Urinary bladder (tissue), 4 donors: Measurements from ENCODE around the gene TMEM186. TPM values are rescaled to one million over a fixed set of nuclear protein-coding genes. Genes with fewer than 3 reads are reported as not detected.
"Not testable (repeated sequence)": the region's sequence is repeated elsewhere in the genome, so short reads cannot be mapped to it uniquely, and the experiment has no call there.

Experiments used
- DNase-seq: peaks from one replicate; pipeline ENCODE4 v3.0.0-alpha.2; 2015; ENCODE audit errors: extremely low spot score
- H3K27ac ChIP-seq: one replicate; pipeline ENCODE4 v1.5.1; 2013; ENCODE audit warnings: low read depth, mild to moderate bottlenecking, moderate library complexity
- H3K36me3 ChIP-seq: one replicate; pipeline ENCODE4 v1.6.1; 2013; ENCODE audit warnings: mild to moderate bottlenecking, moderate library complexity; ENCODE audit not compliant: insufficient read depth
- H3K4me1 ChIP-seq: one replicate; pipeline ENCODE4 v1.6.1; 2013; ENCODE audit warnings: mild to moderate bottlenecking, moderate library complexity; ENCODE audit not compliant: insufficient read depth
- H3K4me3 ChIP-seq: one replicate; pipeline ENCODE4 v1.5.1; 2013; ENCODE audit warnings: low read depth, low read length
- WGBS: extraction: QIAGEN DNeasy Blood & Tissue Kit; methylation state at CpG from one replicate; pipeline ENCODE4 v1.1.7; 2013; 5-methylcytosine and 5-hydroxymethylcytosine counted together
- polyA plus RNA-seq: library from polyadenylated mRNA; stranded (reverse); fragments of 200-250 nt; gene quantifications from one replicate; pipeline ENCODE4 v1.2.3, GENCODE V29; 2013
- total RNA-seq: library from RNA; depleted of rRNA; stranded (reverse); fragments of >200 nt; gene quantifications from one replicate; pipeline ENCODE4 v1.2.3, GENCODE V29; 2014
- donor health status: healthy with polysubstance abuse.
- donor health status: healthy.

TMEM186 gene
- total and polyA plus RNA-seq, 2 donors, result 4.7 to 10.6 TPM

DNA sequence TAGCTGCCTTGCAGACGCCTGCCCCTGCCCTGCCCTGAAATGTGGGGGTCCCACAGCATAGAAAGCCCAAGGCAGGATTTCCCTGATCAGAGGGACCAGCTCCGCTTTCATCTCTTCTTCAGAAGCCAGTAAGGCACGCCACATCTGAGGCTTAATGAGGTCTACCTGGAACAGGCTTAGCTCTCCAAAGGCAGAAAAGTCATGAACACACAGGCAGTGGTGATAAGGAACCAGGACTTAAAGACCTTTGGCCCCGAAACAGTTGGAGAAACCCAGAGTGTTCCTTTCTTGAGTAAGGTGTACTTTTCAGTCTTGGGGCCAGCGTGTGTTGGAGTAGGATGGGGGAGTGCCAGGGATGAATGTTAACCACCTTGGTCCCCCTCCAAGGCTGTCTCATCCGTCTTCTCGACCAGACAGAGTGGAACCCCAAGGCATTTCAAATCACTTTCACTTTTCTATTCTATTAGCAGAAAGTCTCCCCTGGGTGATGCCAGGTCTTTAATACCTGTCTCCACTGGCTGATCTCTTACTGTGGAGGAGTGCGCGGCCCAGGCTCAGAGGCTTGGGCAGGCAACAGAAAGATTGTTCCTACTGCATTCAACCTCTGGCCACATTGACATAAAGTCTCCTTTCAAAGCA is 43.9 kb downstream of the TMEM186 start:
- H3K27ac ChIP-seq, result no peak overlapping the region

DNA sequence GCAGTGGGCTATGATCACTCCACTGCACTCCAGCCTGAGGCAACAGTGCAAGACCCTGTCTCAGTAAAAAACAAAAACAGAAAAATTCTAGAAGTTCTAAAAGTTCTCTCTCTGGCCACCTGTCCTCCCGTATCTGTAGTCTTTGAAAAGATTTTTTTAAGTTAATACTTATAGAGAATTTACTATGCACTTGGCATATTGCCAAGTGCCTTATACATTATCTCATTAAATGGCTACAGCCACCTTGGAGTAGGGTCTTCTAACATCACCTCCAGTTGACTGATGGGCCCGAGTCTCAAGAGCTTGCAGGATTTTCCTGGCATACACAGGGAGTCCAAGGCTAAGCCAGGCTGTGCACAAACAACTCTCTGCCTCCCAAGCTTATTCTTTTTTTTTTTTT is 44.7 kb downstream of the TMEM186 start:
- 35% methylated on average over 2 of the region's 2 CpGs for WGBS
- DNase-seq, result no peak

More for the DNA sequence above, 43.9 kb downstream of the TMEM186 start:
- WGBS, result 73% methylated on average over 9 of the region's 9 CpGs
- no peak overlapping the region for H3K4me3 ChIP-seq
- no peaks in the 10 kb centered on the region for H3K4me1 ChIP-seq
- DNase-seq, result no peak
- no peaks in the 10 kb centered on the region for H3K36me3 ChIP-seq

DNA sequence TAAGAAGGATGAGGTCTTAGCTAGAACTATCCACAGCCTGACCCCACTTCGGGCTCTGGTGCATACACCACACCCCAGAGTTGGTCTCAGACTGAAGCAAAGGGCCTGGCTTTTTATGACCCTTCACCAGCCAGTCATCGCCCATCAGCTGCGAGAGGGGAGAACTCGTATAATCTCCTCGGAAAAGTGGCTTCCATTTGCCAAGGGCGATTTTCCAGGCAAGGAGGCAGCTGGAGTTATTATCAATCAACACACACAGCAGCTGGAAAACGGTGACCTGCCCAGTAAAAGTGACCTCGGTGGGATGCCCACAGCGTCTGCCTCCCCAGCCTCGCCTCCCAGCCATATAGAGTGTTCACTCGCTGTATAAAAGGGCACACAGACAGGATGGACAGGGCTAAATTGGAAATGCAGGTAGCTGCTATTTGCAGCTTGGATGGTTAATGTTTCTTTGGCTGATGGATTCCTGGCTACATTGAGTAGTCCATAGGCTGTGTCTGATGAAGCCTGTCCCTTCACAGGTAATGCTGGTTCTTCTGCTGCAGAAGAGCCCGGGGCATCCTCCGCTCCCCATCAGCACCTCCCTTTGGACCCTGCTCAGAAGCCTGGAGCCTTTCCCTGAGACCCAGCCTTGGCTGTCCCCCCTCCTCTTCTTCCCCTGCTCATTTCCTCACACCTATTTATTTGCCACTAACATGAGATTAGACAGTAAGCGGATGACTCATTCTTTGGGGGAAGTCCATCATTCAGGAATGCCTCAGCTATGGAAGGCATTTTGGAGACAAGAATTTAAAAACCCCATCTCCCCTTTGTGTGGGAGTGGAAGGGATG is 45.7 kb downstream of the TMEM186 start:
- Histone ChIP-seq H3K36me3 (no peaks in the 10 kb centered on the region), H3K27ac (no peak overlapping the region), H3K4me3 (no peak overlapping the region), H3K4me1 (no peaks in the 10 kb centered on the region)
- DNase-seq, result no peak
- WGBS, result 74% methylated on average over 14 of the region's 14 CpGs

More for the DNA sequence above, 44.7 kb downstream of the TMEM186 start:
- no peaks in the 10 kb centered on the region for H3K4me1 ChIP-seq
- no peaks in the 10 kb centered on the region for H3K36me3 ChIP-seq
- H3K4me3 ChIP-seq, result no peak overlapping the region
- H3K27ac ChIP-seq, result no peak overlapping the region

- not testable (repeated sequence) for DNase-seq, H3K4me1 ChIP-seq, H3K27ac ChIP-seq, H3K36me3 ChIP-seq, H3K4me3 ChIP-seq
- 93% methylated on average over 9 of the region's 9 CpGs for WGBS
Measured at GRCh38 chr16:8748944-8749343, 48.5 kb downstream of the TMEM186 start.

Other genes starting within 250 kb of the TMEM186 start
- gene TMEM114, start 207.1 kb downstream of the TMEM186 start, total RNA-seq, result not detected
- gene TMEM114, start 207.1 kb downstream of the TMEM186 start, polyA plus RNA-seq, result not detected
- 22.4 TPM for gene METTL22, start 175.9 kb downstream of the TMEM186 start, total RNA-seq
- gene METTL22, start 175.9 kb downstream of the TMEM186 start, polyA plus RNA-seq, result 25.2 TPM
- 9.0 TPM for gene ABAT, start 123.0 kb downstream of the TMEM186 start, total RNA-seq
- gene ABAT, start 123.0 kb downstream of the TMEM186 start, polyA plus RNA-seq, result 12.3 TPM
- gene PMM2, start 200 bp upstream of the TMEM186 start, total RNA-seq, result 34.8 TPM
- 16.9 TPM for gene PMM2, start 200 bp upstream of the TMEM186 start, polyA plus RNA-seq
- 62.1 TPM for gene CARHSP1, start 71.4 kb upstream of the TMEM186 start, total RNA-seq
- gene CARHSP1, start 71.4 kb upstream of the TMEM186 start, polyA plus RNA-seq, result 77.9 TPM
- gene LITAFD, start 84.7 kb upstream of the TMEM186 start, total RNA-seq, result not detected
- not detected for gene LITAFD, start 84.7 kb upstream of the TMEM186 start, polyA plus RNA-seq
- gene USP7, start 166.3 kb upstream of the TMEM186 start, total RNA-seq, result 100 TPM
- 39.1 TPM for gene USP7, start 166.3 kb upstream of the TMEM186 start, polyA plus RNA-seq